ENCODE measurements around the gene TRPM4. TPM values are rescaled to one million over a fixed set of nuclear protein-coding genes. Genes with fewer than 3 reads are reported as not detected.
"Not testable (repeated sequence)": the region's sequence is repeated elsewhere in the genome, so short reads cannot be mapped to it uniquely, and the experiment has no call there.

Gene TRPM4
- total RNA-seq, 1 experiment from 2014 or later, result 33.7 TPM

- DNase-seq (ENCODE audit: low spot score), result no peak
Measured at GRCh38 chr19:49186108-49186507, 28.5 kb downstream of the TRPM4 start.

- DNase-seq (ENCODE audit: low spot score), result no peak
Measured at GRCh38 chr19:49188626-49189200, 31.1 kb downstream of the TRPM4 start.

GRCh38 chr19:49189259-49189658 is 31.7 kb downstream of the TRPM4 start:
- no peak for DNase-seq (ENCODE audit: low spot score)

DNA sequence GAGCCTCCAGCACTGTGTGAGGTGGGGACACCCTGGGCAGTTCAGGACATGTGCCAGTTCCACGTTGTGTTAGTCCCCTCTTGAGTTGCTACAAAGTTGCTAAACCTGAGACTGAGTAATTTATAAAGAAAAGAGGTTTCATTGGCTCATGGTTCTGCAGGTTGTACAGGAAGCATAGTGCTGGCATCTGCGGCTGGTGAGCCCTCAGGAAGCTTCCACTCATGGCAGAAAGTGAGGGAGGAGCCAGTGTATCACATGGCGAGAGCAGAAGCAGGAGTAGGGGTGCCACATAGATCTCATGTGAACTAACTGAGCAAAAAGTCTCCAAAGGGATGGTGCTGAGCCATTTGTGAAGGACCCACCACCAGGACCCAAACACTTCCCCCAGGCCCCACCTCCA is 33.2 kb downstream of the TRPM4 start:
- DNase-seq (ENCODE audit: low spot score), result no peak

DNA sequence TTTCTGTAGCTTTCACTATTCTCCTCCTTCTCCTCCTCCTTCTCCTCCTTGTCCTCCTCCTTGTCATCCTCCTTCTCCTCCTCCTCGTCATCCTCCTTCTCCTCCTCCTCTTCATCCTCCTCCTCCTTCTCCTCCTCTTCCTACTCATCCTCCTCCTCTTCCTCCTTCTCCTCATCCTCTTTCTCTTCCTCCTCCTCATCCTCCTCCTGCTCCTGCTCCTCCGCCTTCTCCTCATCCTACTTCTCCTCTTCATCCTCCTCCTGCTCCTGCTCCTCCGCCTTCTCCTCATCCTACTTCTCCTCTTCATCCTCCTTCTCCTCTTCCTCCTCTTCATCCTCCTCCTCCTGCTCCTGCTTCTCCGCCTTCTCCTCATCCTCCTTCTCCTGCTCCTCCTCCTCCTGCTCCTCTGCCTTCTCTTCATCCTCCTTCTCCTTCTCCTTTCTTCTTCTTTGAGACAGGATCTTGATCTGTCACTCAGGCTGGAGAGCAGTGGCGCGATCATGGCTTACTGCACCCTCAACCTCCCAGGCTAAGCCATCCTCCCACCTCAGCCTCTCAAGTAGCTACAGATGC is 36.3 kb downstream of the TRPM4 start:
- DNase-seq (ENCODE audit: low spot score), result no peak

DNA sequence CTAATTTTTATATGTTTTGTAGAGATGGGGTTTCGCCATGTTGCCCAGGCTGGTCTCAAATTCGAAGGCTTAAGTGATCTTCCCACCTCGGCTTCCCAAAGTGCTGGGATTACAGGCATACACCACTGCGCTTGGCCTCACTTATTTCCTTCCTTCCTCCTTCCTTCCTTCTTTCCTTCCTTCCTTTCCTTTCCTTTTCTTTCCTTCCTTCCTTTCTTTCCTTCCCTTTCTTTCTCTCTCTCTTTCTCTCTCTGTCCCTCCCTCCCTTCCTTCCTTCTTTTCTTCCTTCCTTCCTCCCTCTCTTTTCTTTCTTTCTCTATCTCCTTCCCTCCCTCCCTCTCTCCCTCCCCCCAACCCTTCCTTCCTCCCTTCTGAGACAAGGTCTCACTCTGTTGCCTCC is 36.8 kb downstream of the TRPM4 start:
- DNase-seq (ENCODE audit: low spot score), result no peak

- no peak for DNase-seq (ENCODE audit: low spot score)
Measured at GRCh38 chr19:49196527-49197240, 39.1 kb downstream of the TRPM4 start.

- peak; percentile 33 for DNase-seq (ENCODE audit: low spot score)
Measured at GRCh38 chr19:49200238-49200862, 42.8 kb downstream of the TRPM4 start.

DNA sequence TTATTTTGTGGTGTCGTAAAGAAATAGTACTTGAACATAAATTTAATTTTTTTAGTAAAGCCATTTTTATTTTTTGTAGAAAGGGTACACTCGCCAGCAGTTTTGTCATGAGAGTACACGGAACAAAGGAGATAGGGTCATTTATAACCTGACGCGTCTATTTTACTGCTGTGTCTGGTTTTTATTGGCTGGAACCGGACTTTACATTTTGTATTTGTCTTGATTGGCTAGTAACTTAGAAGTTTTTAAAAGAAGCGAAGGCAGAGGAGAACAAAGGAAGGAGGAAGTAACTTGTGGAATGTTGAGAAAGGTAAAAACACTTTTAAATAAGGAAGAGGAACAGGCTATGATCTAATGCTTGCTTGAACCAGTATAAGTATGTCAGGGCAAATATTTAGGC is 43.5 kb downstream of the TRPM4 start:
- no peak for DNase-seq (ENCODE audit: low spot score)

DNA sequence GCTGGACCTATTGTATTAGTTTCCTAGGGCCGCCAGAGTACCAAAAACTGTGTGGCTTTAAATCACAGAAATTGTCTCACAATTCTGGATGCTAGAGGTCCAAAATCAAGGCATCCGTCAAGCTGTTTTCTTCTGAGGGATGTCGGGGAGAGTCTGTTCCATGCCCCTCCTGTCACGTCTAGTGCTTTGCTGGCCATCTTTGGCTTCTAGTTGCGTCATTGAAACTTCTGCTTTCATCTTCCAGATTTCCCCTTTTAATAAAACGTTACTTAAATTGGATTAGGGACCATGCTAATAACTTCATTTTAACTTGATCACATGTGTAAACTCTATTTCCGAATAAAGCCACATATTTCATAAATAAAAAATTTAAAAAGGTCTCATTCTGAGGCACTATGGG is 47.5 kb downstream of the TRPM4 start:
- no peak for DNase-seq (ENCODE audit: low spot score)

DNA sequence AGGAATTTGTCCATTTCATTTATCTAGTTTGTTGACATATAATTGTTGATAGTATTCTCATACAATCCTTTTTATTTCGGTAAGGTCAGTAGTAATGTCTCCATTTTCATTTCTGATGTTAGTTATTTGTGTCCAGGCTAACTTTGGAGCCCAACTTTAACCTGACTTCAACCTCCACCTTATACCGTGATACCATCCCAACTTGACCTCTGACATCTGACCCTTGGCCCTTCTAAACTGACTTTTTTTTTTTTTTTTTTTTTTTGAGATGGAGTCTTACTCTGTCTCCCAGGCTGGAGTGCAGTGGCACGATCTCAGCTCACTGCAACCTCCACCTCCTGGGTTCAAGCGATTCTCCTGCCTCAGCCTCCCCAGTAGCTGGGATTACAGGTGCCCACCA is 51.9 kb downstream of the TRPM4 start:
- DNase-seq (ENCODE audit: low spot score), result not testable (repeated sequence)

- DNase-seq (ENCODE audit: low spot score), result no peak
Measured at GRCh38 chr19:49210108-49210900, 52.7 kb downstream of the TRPM4 start.

DNA sequence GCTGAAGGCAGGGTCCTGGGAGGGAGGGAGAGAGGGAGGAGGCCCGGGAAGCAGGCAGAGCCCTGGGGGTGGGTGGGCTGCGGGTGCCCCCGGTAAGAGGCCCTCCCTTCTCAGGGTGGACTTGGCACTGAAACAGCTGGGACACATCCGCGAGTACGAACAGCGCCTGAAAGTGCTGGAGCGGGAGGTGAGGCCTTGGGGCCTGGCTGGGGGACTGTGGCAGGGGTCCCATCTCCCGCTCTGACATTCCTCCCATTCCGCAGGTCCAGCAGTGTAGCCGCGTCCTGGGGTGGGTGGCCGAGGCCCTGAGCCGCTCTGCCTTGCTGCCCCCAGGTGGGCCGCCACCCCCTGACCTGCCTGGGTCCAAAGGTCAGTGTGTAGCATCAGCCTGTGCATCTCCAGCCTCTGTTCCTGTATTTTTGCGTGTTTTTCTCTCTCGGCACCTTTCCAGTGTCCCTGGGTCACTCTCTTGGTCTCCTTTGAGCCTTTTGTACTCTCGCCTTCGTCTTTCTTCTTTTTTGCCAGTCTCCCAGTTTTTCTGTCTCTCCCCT is 53.4 kb downstream of the TRPM4 start:
- no peak for DNase-seq (ENCODE audit: low spot score)

GRCh38 chr19:49212016-49212701 is 54.6 kb downstream of the TRPM4 start:
- DNase-seq (ENCODE audit: low spot score), result no peak

- no peak for DNase-seq (ENCODE audit: low spot score)
Measured at GRCh38 chr19:49213791-49214190, 56.2 kb downstream of the TRPM4 start.

DNA sequence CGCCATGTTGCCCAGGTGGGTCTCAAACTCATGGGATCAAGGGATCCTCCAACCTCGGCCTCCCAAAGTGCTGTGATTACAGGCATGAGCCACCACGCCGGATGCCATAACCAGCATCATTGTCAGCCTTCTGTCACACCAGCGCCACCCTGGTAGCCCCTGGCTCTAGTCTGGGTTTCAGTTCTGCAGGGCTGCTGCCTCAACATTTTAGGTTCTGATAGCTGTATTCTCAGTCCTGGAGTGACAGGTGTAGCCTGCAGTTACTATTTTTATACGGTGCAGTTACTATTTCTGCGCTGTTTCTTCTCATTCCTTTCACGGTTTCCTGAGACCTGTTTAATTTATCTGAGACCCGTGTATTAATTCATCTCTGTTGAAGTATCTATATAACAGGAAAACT is 57.1 kb downstream of the TRPM4 start:
- DNase-seq (ENCODE audit: low spot score), result no peak

GRCh38 chr19:49216071-49216470 is 58.5 kb downstream of the TRPM4 start:
- DNase-seq (ENCODE audit: low spot score), result no peak

DNA sequence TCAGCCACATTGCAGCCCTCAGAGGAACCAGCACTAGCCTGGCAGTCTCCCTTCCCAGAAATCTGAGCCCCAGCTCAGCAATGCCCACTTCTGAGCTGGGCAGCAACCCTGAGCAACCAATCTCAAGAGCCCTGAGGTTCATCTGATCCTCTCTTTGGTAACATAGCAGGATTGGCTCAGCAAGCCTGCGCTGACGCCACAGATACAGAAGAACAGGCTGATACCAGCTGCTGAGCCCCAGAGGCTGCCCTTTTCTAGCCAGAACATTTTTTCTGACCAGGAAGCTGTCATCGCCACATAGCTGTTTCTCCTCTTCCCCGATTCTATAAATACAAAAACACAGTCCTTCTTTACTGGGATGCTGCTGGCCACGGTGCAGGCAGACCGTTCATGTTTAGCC is 59.8 kb downstream of the TRPM4 start:
- DNase-seq (ENCODE audit: low spot score), result no peak

GRCh38 chr19:49222011-49222410 is 64.4 kb downstream of the TRPM4 start:
- DNase-seq (ENCODE audit: low spot score), result no peak

GRCh38 chr19:49222528-49222927 is 64.9 kb downstream of the TRPM4 start:
- no peak for DNase-seq (ENCODE audit: low spot score)

DNA sequence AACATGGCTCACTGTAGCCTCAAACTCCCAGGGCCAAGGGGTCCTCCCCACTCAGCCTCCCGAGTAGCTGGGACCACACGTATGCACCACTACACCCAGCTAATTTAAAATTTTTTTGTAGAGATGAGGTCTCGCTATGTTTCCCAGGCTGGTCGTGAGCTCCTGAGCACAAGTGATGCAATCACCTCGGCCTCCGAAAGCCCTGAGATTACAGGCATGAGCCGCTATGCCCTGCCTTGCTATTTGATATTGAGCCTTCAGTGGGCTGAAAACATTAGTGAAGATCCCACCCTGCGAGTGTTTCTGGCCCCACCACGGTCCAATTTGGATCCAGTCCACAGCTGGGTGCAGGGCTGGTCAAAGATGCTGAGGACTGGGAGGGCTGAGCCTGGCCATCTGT is 65.9 kb downstream of the TRPM4 start:
- no peak for DNase-seq (ENCODE audit: low spot score)
